Lung (tissue), 12 donors: ENCODE measurements around the gene TMEM266. TPM values are rescaled to one million over a fixed set of nuclear protein-coding genes. Genes with fewer than 3 reads are reported as not detected.
A peak's percentile ranks its signal among the peaks of the same experiment; 100 is the strongest.

Experiments
- ATAC-seq: fragments of 200-7000 bp; cut with Tn5 transposase; one replicate; pipeline ENCODE4 v1.9.1; 2020; ENCODE audit warnings: moderate number of reproducible peaks; ENCODE audit not compliant: insufficient read depth, low FRiP score
- DNase-seq, 3 donors: peaks; one replicate each; pipeline ENCODE4 v3.0.0-alpha.2; 2013 to 2017
- H3K27ac ChIP-seq, 2 donors: one replicate each; pipeline ENCODE4 v1.5.1; 2013; ENCODE audit warnings: mild to moderate bottlenecking in 2 of 2, moderate library complexity in 2 of 2, control low read depth in 1 of 2, inconsistent platforms in 1 of 2, low read depth in 1 of 2, low read length in 1 of 2
- H3K27me3 ChIP-seq, 3 donors: one replicate each; pipeline ENCODE4 v1.5.1; 2013; ENCODE audit warnings: low read length in 2 of 3; ENCODE audit not compliant: control insufficient read depth in 3 of 3, insufficient read depth in 3 of 3
- H3K36me3 ChIP-seq, 4 donors: one replicate each; pipeline ENCODE4 v1.5.1; 2013; ENCODE audit warnings: low read length in 4 of 4, mild to moderate bottlenecking in 1 of 4, moderate library complexity in 1 of 4; ENCODE audit not compliant: control insufficient read depth in 4 of 4, insufficient read depth in 4 of 4
- H3K4me1 ChIP-seq, 5 donors: one replicate each; pipeline ENCODE4 v1.5.1; 2013; ENCODE audit warnings: low read length in 5 of 5, mild to moderate bottlenecking in 2 of 5, moderate library complexity in 1 of 5; ENCODE audit not compliant: control insufficient read depth in 5 of 5, insufficient read depth in 5 of 5
- H3K4me3 ChIP-seq: one replicate; pipeline ENCODE4 v1.5.1; 2013; ENCODE audit warnings: mild to moderate bottlenecking, control low read depth, moderate library complexity
- H3K9ac ChIP-seq, 2 donors: one replicate each; pipeline ENCODE4 v1.5.1; 2013; ENCODE audit warnings: low read length in 2 of 2, control low read depth in 1 of 2; ENCODE audit not compliant: insufficient read depth in 1 of 2
- H3K9me3 ChIP-seq, 4 donors: one replicate each; pipeline ENCODE4 v1.5.1; 2013; ENCODE audit warnings: low read length in 3 of 4, mild to moderate bottlenecking in 1 of 4, moderate library complexity in 1 of 4; ENCODE audit not compliant: control insufficient read depth in 4 of 4, insufficient read depth in 3 of 4
- WGBS, 2 donors: extraction: QIAGEN DNeasy Blood & Tissue Kit; methylation state at CpG; one replicate each; pipeline ENCODE4 v1.1.7; 2013; 5-methylcytosine and 5-hydroxymethylcytosine counted together
- polyA plus RNA-seq, 2 donors: library from polyadenylated mRNA; stranded (reverse); fragments of 200-250 nt; gene quantifications; one replicate each; pipeline ENCODE4 v1.2.1, GENCODE V29; 2013
- total RNA-seq, 2 donors: library from RNA; depleted of rRNA in 1 of 2; stranded (reverse); fragments of >200 nt in 1 of 2; gene quantifications; one replicate each; pipeline ENCODE4 v1.2.1, GENCODE V29; 2014 to 2021
- TF ChIP-seq, protein P1 (sequence below): IDR thresholded peaks from 2 replicates; pipeline ENCODE4 v1.5.1; 2012; ENCODE audit warnings: mild to moderate bottlenecking; ENCODE audit errors: control extremely low read depth, extremely low read depth
- donor health status: control.
- donor health status: control.
- donor health status: Bipolar disorder and iron deficiency.
- donor health status: healthy.
- donor health status: DM: yes; HTN: yes; CAD: no.

The TMEM266 gene
- total and polyA plus RNA-seq, 4 donors, result 1.1 to 4.4 (median 1.5) TPM

DNA sequence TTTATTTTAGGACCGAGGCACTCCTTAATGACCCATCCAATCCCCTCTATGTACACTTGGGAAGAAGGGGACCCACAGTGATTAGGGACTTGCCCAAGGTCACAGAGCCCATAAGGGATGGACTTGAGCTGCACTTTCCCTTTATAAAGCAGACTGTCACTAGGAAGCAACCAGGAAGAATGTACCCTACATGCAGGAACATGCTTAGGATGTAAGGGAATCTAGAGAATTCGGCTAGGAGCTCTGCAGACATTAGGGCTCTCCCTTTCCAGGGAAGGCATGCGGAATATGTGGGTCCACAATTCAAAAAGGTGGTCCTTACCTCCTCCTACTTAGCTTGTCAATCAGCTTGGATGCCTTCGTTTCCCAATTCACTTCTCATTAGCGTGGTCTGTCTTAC lies 78.7 kb downstream of the TMEM266 start:
- H3K4me1 ChIP-seq, result peaks cover 0 to 3% (median 0%) of the 10 kb centered on the region in 5 donors
- no peaks in the 10 kb centered on the region for H3K9me3 ChIP-seq
- TF ChIP-seq, protein P1, sequence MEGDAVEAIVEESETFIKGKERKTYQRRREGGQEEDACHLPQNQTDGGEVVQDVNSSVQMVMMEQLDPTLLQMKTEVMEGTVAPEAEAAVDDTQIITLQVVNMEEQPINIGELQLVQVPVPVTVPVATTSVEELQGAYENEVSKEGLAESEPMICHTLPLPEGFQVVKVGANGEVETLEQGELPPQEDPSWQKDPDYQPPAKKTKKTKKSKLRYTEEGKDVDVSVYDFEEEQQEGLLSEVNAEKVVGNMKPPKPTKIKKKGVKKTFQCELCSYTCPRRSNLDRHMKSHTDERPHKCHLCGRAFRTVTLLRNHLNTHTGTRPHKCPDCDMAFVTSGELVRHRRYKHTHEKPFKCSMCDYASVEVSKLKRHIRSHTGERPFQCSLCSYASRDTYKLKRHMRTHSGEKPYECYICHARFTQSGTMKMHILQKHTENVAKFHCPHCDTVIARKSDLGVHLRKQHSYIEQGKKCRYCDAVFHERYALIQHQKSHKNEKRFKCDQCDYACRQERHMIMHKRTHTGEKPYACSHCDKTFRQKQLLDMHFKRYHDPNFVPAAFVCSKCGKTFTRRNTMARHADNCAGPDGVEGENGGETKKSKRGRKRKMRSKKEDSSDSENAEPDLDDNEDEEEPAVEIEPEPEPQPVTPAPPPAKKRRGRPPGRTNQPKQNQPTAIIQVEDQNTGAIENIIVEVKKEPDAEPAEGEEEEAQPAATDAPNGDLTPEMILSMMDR, result no peak
- no peaks in the 10 kb centered on the region for H3K36me3 ChIP-seq
- peaks cover 0 to under 1% (median 0%) of the 10 kb centered on the region in 3 donors for H3K27me3 ChIP-seq
- H3K4me3 ChIP-seq, result no peak overlapping the region
- no peak for DNase-seq
- no peak for ATAC-seq
- H3K27ac ChIP-seq, result no peak overlapping the region
- H3K9ac ChIP-seq, result no peak overlapping the region
- 74 to 79% methylated on average over 5 of the region's 5 CpGs for WGBS, 2 donors

DNA sequence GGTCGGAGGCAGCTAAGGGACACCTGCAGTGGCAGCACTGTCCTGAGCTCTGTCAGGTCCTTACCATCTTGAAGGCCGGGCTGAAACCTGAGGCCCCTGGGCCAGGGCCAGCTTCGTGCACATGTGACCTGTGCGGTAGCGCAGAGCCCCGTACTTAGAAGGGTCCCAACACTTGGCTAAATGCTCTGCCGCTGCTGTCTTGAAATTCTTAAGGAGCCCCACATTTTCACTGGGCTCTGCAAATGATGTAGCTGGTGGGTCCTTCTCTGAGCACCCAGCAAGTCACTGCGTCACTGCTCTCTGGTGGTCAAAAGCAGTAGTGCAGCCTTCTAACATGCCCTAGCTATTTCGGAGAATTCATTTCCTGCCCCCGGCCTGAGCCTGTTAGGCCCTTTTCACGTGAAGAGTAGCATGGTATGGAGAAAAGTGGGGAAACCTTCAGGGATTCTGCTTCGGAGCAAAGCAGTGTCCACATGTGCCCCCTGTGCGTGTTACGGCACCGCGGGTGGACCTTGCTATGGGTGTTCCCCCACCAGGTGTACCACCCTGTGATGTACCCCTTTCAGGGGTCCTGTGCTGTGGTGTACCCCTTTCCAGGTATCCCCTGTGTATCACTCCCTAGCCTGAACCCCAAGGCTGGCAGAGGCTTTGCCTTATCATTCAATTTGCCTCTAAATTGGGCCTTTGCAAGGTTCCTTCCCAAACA lies 79.7 kb downstream of the TMEM266 start:
- no peaks in the 10 kb centered on the region for H3K9me3 ChIP-seq
- TF ChIP-seq, protein P1, result peak; percentile 91
- H3K27ac ChIP-seq, result peak overlapping the region in 1 of 2 donors; percentile 40
- no peak overlapping the region for H3K4me3 ChIP-seq
- H3K9ac ChIP-seq, result peak overlapping the region in 1 of 2 donors; percentile 33
- peak; percentile 89 for ATAC-seq
- DNase-seq, result peak; percentile 80 to 82 (median 82)
- 27 to 30% methylated on average over 16 of the region's 16 CpGs for WGBS, 2 donors
- no peaks in the 10 kb centered on the region for H3K36me3 ChIP-seq
- peaks cover 0 to 2% (median 0%) of the 10 kb centered on the region in 3 donors for H3K27me3 ChIP-seq
- H3K4me1 ChIP-seq, result peaks cover 0 to 3% (median 0%) of the 10 kb centered on the region in 5 donors

DNA sequence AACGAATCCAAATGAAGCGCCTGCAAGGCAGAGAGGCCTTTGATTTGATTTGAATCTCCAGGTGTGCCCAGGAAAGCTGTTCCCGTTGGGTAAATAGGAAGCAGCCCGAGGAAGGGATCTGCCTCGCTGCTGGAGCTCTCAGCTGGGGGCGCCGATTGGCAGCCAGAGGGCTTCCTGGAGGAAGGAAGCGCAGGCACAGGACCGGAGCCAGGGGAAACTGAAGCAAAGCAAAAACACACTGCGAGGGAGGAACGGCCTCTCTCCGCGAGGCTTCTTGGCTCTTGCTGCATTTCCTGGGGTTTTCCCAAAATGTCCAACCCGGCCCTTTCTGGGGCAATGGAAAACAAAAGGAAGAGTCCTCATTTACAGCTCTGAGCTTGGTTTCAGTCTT lies 80.3 kb downstream of the TMEM266 start:
- Histone ChIP-seq H3K27ac (peak overlapping the region in 1 of 2 donors; percentile 40), H3K9me3 (no peaks in the 10 kb centered on the region), H3K36me3 (no peaks in the 10 kb centered on the region), H3K9ac (peak overlapping the region in 1 of 2 donors; percentile 33), H3K27me3 (peaks cover 0 to 2% (median 0%) of the 10 kb centered on the region in 3 donors), H3K4me1 (peaks cover 0 to 3% (median 0%) of the 10 kb centered on the region in 5 donors), H3K4me3 (no peak overlapping the region)
- ATAC-seq, result peak; percentile 7
- WGBS, 2 donors, result 12 to 21% methylated on average over 14 of the region's 14 CpGs
- no peak for DNase-seq
- TF ChIP-seq, protein P1, result no peak
